Ramos (cell line): ENCODE results near the gene ZDHHC7.
"Not testable (repeated sequence)": the region's sequence is repeated elsewhere in the genome, so short reads cannot be mapped to it uniquely, and the experiment has no call there.

Experiments
- in situ Hi-C: fragments of 300-500 bp; cut with MboI; formaldehyde crosslinking; loops from one replicate; pipeline ENCODE4 v1.14.3; 2022; ENCODE audit warnings: low sequenced_read_pairs; ENCODE audit not compliant: unreplicated experiment

The ZDHHC7 gene

GRCh38 chr16:85045077-85045476, 33.7 kb upstream of the ZDHHC7 start:
- in situ Hi-C loops = no loop called here

GRCh38 chr16:85042606-85043005, 31.3 kb upstream of the ZDHHC7 start:
- in situ Hi-C loops = no loop called here

- in situ Hi-C loops = no loop called here
These were observed 30.8 kb upstream of the ZDHHC7 start for GRCh38 chr16:85042167-85042526.

GRCh38 chr16:85041219-85042166, 30.2 kb upstream of the ZDHHC7 start:
- in situ Hi-C loops = no loop called here

DNA sequence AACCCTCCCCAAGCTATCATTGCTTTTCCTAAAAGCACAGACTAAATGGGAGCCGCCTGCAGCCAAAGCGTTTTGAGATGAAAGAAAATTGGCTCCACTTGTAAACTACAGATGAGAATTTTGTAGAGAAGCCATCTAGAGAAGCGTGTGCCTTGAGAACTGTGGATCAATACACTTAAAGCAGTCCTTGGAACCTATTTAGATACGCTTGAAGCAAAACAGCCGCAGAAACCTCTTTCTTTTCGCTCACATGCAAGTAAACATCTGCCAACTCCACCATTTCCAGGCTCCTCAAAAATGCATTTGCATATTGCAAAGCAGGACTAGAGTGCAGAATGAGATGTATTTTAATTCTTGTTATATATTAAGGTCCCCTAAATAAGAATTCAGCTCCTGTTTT, 29.4 kb upstream of the ZDHHC7 start:
- in situ Hi-C loops = no loop called here

- in situ Hi-C loops = no loop called here
These were observed 26.4 kb upstream of the ZDHHC7 start for GRCh38 chr16:85037721-85038120.

DNA sequence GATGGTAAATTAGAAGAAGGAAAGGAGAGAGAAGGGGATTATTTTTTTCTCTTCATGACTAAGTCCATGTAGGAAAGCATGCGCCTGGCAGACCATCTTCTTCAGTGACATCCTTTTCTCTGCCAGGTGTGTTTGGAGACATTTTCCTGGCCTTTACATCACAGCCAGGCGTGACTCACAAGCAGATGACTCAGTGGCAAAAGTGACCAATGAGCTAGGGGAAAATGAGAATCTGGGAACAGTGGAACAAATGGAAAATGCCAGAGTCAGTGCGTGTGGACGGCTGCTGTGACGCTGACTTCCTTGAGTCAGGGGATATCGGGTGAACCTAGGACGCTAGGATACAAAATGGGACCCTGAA, 25.7 kb upstream of the ZDHHC7 start:
- in situ Hi-C loops = no loop called here

- in situ Hi-C loops = no loop called here
These were observed 25.1 kb upstream of the ZDHHC7 start for GRCh38 chr16:85036236-85037049.

DNA sequence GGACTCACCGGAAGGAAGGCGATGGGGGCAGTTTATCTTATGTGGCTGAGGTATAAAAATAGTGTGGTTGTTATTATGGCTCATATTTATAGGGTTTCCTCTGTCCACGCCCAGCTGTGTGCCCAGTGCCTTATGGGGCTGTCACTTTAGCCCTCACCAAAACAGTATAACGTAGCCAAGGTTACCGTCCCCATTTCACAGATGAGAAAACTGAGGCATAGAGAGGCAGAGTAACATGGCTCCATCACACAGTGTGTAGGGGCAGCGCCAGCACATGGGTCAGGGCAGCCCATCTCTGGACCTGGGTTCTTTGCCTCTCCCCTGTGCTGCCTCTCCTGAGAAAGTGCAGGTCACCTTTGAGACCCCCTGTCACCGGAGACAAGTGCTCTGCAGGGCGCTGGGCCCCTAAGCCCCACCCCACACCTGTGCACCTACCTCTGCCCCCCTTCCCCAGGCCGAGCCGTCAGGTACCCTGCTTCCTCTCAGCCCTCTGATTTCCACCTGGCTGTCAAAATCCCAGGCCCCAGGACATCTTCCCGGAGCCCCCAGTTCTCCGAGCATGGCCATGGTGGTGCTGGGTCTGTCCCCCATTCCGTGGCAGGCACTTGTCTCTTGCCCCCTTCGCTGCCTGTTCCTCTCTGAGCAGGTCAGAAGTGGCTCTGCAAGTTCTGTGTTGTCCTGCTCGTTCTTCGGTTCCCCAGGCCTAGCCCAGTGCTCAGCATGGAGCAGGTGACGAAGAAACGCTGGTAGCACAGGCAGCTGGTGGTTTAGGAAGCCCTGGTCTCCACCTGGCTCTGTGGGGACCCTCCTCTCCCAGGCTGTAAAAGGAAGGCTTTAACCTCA, 23.5 kb upstream of the ZDHHC7 start:
- in situ Hi-C loops = no loop called here

- in situ Hi-C loops = no loop called here
These were observed 21.8 kb upstream of the ZDHHC7 start for GRCh38 chr16:85033171-85033570.

- in situ Hi-C loops = not testable (repeated sequence)
These were observed 20.9 kb upstream of the ZDHHC7 start for GRCh38 chr16:85032187-85032586.

- in situ Hi-C loops = no loop called here
These were observed 20.1 kb upstream of the ZDHHC7 start for GRCh38 chr16:85031451-85031850.

DNA sequence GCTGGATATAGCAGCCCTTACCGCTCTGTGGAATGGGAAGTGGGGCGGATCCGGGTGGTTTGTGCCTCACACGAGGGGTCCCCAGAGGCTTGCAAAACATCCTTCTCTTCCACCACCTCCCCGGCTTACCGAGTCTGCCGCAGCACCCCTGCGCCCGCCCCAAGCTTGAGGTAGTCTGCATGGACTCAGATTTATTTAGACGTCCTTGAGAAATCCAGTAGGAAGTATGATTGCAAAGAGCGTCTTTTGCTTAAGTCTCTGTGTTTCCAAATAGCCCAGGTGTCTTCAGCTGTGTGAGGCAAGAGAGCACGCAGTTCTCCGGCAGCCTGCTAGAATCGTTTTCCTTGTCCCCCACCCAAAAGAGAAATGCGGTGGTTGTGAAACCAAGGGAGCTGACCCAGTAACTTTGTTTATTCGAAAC, 18.7 kb upstream of the ZDHHC7 start:
- in situ Hi-C loops = no loop called here

DNA sequence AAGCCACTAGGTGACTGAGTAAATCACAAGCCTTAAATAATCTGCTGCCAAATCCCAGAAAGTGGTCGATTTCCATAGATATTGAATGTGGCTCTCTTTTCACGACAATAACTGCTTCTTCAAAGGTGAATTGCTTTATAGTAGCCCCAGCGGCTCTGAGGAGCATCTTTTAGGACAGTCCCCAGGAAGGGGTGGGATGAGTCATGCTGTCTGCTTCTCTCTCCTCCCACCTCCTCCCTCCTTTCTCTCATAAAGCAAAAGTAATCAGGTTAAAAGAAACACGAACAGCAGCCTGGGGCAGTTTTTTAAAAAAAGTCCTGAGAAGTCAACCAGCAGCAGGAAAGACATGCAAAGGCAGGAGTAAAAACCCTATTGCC, 18.1 kb upstream of the ZDHHC7 start:
- in situ Hi-C loops = no loop called here

GRCh38 chr16:85028685-85029407, 17.5 kb upstream of the ZDHHC7 start:
- in situ Hi-C loops = no loop called here

GRCh38 chr16:85027958-85028684, 16.8 kb upstream of the ZDHHC7 start:
- in situ Hi-C loops = no loop called here

DNA sequence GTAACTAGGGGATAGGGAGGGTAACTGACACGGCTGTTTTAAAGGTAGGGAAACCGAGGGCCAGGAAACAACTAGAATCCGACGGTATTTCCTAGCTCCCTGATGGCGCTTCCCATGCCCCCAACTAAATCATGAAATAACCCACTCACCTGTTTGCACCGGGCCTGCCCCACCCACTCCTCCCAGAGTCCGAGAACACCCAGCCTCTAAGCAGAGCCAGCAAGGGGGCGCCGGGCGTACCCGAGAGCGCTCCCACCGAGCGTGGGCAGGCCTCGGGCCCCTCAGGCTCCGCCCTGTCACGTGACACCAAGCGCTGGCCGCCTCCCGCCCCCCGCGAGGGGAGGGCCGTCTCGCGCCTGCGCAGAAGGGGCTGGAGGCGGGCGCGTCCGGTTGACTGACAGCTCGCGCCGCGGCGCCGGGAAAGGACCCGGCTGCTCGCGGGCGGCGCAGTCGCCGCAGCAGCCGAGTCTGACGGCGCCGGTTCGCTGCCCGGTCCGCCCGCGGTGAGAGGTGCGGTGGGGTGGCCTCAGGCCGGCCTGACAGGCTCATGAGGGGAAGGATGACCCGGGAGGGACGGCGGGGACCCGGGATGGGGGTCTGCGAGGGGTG, 16.1 kb upstream of the ZDHHC7 start, which contains the start of gene KIAA0513:
Gene KIAA0513 (plus strand): TSS at position 447 of the 609 bp plus-strand sequence. CDS start 39,277 bp downstream, outside the sequence.
- in situ Hi-C loops = no loop called here

DNA sequence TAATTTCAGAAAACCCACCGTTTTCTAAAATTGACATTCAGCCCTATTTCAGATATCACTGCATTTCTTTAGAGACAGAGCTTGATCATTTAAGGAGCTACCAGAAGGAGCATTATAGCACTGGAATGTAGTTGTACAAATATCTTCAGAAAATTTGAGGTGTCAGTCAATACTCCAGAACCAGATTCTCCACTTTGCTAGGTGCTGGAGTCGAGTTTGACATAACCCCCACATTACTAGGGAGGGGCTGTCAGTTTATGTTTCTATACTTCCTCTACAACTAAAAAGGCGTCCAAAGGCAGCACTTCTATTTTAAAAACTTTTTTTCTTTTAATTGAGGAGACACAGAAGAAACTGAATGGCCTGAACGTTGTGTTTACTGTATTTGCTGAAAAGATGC, 15.4 kb upstream of the ZDHHC7 start:
- in situ Hi-C loops = no loop called here
